Left ventricle myocardium inferior (tissue), 1 donor: ENCODE measurements around the gene EML2. TPM values are rescaled to one million over a fixed set of nuclear protein-coding genes. Genes with fewer than 3 reads are reported as not detected.

Experiments
- DNase-seq: peaks from one replicate; pipeline ENCODE4 v3.0.0-alpha.2; 2020
- H3K27ac ChIP-seq: fragments of 200-600 bp; replicated peaks from 2 replicates; pipeline ENCODE4 v1.8.0; 2021
- H3K27me3 ChIP-seq: fragments of 200-600 bp; 2 replicates; pipeline ENCODE4 v1.8.0; 2021; ENCODE audit warnings: low read depth
- H3K36me3 ChIP-seq: fragments of 200-600 bp; 2 replicates; pipeline ENCODE4 v1.8.0; 2021
- H3K4me1 ChIP-seq: fragments of 200-600 bp; 2 replicates; pipeline ENCODE4 v1.8.0; 2021
- H3K4me3 ChIP-seq: fragments of 200-600 bp; 2 replicates; pipeline ENCODE4 v1.8.0; 2021; ENCODE audit warnings: mild to moderate bottlenecking, moderate library complexity
- H3K9me3 ChIP-seq: fragments of 200-600 bp; replicated peaks from 2 replicates; pipeline ENCODE4 v1.8.0; 2021
- intact Hi-C: fragments of 100-400 bp; cut with micrococcal nuclease; formaldehyde crosslinking; loops from one replicate; pipeline ENCODE4 v1.11.0; 2022
- total RNA-seq: library from RNA; stranded (reverse); fragmentation: NEBNext Ultra II Directional; extraction: Animal tissue kit (Norgen Biotek cat#: 25700); gene quantifications from one replicate; pipeline ENCODE4 v1.2.1, GENCODE V29; 2021
- TF ChIP-seq, protein P1 (sequence below): fragments of 200-600 bp; IDR thresholded peaks from 2 replicates; pipeline ENCODE4 v1.8.0; 2021; ENCODE audit warnings: antibody characterized with exemption, mild to moderate bottlenecking, borderline replicate concordance
- donor health status: DM: no; HTN: yes; CAD: no; lungs with severe emphysema.

EML2 gene
- total RNA-seq, 1 donor from 2014 or later = 48.4 TPM

DNA sequence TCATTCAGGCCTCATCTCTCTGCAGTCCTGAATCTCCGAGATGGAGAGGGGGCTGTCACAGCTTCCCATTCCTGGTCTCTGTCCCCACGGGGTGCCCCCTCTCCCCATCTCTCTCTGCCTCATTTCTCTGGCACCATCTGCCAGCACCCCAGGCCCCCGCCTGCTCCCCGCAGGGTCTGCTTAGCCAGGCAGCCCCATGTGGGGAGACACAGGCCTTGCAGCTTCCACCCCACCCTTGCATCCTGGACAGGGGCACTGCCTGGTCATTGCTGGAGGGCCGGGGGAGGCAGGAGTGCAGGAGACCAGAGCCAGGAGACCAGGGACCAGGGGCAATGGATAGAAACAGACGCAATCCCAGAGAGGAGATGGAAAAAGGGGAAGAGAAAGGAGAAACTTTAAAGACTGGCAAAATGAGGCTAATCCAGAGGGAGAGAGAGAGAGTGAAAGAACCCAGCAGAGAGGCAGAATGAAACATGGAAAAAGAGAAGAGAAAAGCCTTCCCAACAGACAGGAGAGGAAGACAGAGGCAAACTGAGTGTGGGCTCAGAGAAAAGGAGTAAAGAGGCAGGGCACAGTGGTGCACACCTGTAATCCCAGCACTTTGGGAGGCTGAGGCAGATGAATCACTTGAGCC lies 20.0 kb upstream of the EML2 start:
- H3K4me1 ChIP-seq = no peaks in the 10 kb centered on the region
- no peaks in the 10 kb centered on the region for H3K9me3 ChIP-seq
- no peaks in the 10 kb centered on the region for H3K36me3 ChIP-seq
- no peak overlapping the region for H3K27ac ChIP-seq
- TF ChIP-seq, protein P1, sequence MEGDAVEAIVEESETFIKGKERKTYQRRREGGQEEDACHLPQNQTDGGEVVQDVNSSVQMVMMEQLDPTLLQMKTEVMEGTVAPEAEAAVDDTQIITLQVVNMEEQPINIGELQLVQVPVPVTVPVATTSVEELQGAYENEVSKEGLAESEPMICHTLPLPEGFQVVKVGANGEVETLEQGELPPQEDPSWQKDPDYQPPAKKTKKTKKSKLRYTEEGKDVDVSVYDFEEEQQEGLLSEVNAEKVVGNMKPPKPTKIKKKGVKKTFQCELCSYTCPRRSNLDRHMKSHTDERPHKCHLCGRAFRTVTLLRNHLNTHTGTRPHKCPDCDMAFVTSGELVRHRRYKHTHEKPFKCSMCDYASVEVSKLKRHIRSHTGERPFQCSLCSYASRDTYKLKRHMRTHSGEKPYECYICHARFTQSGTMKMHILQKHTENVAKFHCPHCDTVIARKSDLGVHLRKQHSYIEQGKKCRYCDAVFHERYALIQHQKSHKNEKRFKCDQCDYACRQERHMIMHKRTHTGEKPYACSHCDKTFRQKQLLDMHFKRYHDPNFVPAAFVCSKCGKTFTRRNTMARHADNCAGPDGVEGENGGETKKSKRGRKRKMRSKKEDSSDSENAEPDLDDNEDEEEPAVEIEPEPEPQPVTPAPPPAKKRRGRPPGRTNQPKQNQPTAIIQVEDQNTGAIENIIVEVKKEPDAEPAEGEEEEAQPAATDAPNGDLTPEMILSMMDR = no peak
- intact Hi-C loops = no loop called here
- DNase-seq = no peak
- H3K27me3 ChIP-seq = peaks cover 59% of the 10 kb centered on the region
- no peak overlapping the region for H3K4me3 ChIP-seq

DNA sequence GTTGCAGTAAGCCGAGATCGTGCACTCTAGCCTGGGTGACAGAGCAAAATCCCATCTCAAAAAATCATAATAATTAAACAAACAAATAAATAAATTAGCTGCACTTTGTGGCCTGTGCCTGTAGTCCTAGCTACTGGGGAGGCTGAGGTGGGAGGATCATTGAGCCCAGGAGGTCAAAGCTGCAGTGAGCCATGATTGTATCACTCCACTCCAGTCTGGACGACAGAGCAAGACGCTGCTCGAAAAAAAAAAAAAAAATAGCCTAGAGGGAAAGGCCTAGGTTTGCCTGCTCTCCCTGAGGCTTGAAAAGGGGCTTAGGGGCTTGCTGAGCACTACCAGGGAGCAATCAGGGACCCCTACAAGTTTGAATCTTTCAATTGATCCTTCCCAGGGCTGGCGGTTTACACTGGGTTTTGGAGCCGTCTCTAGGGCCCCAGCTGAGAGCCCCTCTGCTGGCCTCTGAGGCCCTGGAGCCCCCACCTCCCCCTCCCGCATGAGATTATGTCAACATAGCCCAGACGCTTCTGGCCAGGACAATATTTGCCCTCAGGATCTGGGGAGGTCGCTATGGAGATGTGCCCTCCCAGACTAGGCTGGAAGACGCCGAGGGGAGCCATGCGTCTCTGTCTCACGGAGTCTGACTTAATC lies 18.4 kb upstream of the EML2 start:
- Histone ChIP-seq H3K4me1 (no peaks in the 10 kb centered on the region), H3K27ac (no peak overlapping the region), H3K9me3 (no peaks in the 10 kb centered on the region), H3K4me3 (no peak overlapping the region), H3K36me3 (no peaks in the 10 kb centered on the region), H3K27me3 (peaks cover 51% of the 10 kb centered on the region)
- TF ChIP-seq, protein P1 = no peak
- intact Hi-C loops = no loop called here
- DNase-seq = no peak

DNA sequence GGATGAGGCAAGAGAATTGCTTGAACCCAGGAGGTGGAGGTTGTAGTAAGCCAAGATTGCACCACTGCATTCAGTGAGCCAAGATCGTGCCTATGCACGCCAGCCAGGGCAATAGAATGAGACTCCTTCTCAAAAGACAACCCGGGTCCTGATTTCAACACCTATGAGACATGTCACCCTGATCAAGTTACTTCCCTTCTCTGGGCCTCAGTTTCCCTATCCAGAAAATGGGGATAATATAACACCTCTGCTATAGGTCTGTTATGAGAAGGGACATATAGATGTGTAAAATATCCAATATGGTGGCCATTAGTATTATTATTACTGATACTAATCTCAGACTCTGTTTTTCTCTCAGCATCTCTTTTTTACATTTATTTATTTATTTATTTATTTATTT lies 15.9 kb upstream of the EML2 start:
- no peak overlapping the region for H3K4me3 ChIP-seq
- intact Hi-C loops = no loop called here
- no peaks in the 10 kb centered on the region for H3K4me1 ChIP-seq
- H3K36me3 ChIP-seq = no peaks in the 10 kb centered on the region
- peaks cover 30% of the 10 kb centered on the region for H3K27me3 ChIP-seq
- TF ChIP-seq, protein P1 = no peak
- H3K27ac ChIP-seq = no peak overlapping the region
- H3K9me3 ChIP-seq = no peaks in the 10 kb centered on the region
- DNase-seq = no peak

DNA sequence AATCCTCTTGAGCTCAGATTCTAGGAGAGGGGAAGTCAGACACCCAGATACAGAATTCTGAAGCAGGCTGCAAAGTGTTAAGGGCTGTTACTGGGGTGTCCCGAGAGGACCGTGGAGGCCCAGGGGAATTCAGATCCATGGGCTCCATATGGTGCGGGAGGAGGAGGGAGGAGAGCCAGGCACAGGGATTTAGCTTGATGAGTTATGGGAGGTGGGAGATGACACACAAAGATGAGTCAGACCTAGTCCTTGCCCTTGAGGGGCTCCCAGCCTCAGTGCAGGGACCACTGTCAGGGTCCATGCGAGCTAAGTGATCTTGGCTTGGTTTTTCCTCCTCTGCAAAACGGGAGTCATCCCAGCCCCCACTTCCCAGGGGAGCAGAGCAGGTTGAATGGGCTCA lies 14.4 kb upstream of the EML2 start:
- no peaks in the 10 kb centered on the region for H3K36me3 ChIP-seq
- no peak overlapping the region for H3K27ac ChIP-seq
- H3K27me3 ChIP-seq = peaks cover 17% of the 10 kb centered on the region
- H3K4me3 ChIP-seq = no peak overlapping the region
- no peaks in the 10 kb centered on the region for H3K4me1 ChIP-seq
- no peak for DNase-seq
- TF ChIP-seq, protein P1 = no peak
- intact Hi-C loops = no loop called here
- no peaks in the 10 kb centered on the region for H3K9me3 ChIP-seq

DNA sequence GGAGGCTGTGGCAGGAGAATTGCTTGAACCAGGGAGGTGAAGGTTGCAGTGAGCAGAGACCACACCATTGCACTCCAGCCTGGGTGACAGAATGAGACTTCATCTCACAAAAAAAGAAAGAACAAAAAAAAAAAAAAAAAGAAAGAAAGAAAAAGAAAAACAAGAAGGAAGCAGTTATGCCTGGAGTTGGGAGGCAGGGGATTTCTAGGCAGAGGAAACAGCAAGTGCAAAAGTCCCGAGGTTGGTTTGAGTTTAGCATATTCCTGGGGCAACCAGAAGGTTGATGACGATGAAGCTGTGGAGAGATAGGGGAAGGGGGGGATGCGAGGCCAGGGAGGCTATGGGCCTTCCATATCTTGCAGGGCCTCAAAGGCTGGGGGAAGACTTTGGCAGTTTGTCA lies 11.5 kb upstream of the EML2 start:
- Histone ChIP-seq H3K9me3 (no peaks in the 10 kb centered on the region), H3K27me3 (peaks cover 20% of the 10 kb centered on the region), H3K4me3 (no peak overlapping the region), H3K4me1 (peaks cover 7% of the 10 kb centered on the region), H3K27ac (no peak overlapping the region), H3K36me3 (no peaks in the 10 kb centered on the region)
- intact Hi-C loops = no loop called here
- no peak for DNase-seq
- TF ChIP-seq, protein P1 = no peak
